Neural cell (in vitro differentiated cells): ENCODE results near the gene GRAMD1B. TPM values are rescaled to one million over a fixed set of nuclear protein-coding genes. Genes with fewer than 3 reads are reported as not detected.

Source experiments
- H2AFZ ChIP-seq: fragments of 200-600, 300-800 bp; sonication (generic), shearing (Covaris generic); 2 replicates; pipeline ENCODE4 v1.6.0; 2014; ENCODE audit warnings: low read depth, mild to moderate bottlenecking, antibody characterized with exemption, low read length, moderate library complexity
- H3F3A ChIP-seq: fragments of 200-600 bp; shearing (Covaris generic); 2 replicates; pipeline ENCODE4 v1.6.1; 2016; ENCODE audit warnings: mild to moderate bottlenecking, moderate library complexity, mixed read lengths, antibody characterized with exemption, low read length; ENCODE audit not compliant: insufficient read depth, poor library complexity, severe bottlenecking
- H3K27ac ChIP-seq: fragments of 200-600, 300-800 bp; sonication (generic), shearing (Covaris generic); 2 replicates; pipeline ENCODE4 v1.5.1; 2014; ENCODE audit warnings: mild to moderate bottlenecking, low read length, moderate library complexity
- H3K27me3 ChIP-seq: fragments of 300-800, 200-600 bp; sonication (generic), shearing (Covaris generic); 2 replicates; pipeline ENCODE4 v1.6.0; 2014; ENCODE audit warnings: mild to moderate bottlenecking, low read depth, low read length, moderate library complexity; ENCODE audit not compliant: insufficient read depth
- H3K36me3 ChIP-seq: fragments of 300-800, 200-600 bp; sonication (generic), shearing (Covaris generic); 2 replicates; pipeline ENCODE4 v1.5.1; 2014; ENCODE audit warnings: mild to moderate bottlenecking, antibody characterized with exemption, low read length, moderate library complexity; ENCODE audit not compliant: insufficient read depth
- H3K4me2 ChIP-seq: fragments of 300-800, 200-600 bp; sonication (generic), shearing (Covaris generic); 2 replicates; pipeline ENCODE4 v1.6.0; 2014; ENCODE audit warnings: mild to moderate bottlenecking, low read length
- H3K4me3 ChIP-seq: fragments of 300-800, 200-600 bp; sonication (generic), shearing (Covaris generic); 2 replicates; pipeline ENCODE4 v1.5.1; 2014; ENCODE audit warnings: mild to moderate bottlenecking, low read length, moderate library complexity
- H3K79me2 ChIP-seq: fragments of 200-600 bp; shearing (Covaris generic); replicated peaks from 2 replicates; pipeline ENCODE4 v1.6.0; 2014; ENCODE audit warnings: mild to moderate bottlenecking, low read length, moderate library complexity; ENCODE audit not compliant: insufficient read depth
- H3K9ac ChIP-seq: fragments of 300-800, 200-600 bp; sonication (generic), shearing (Covaris generic); 2 replicates; pipeline ENCODE4 v1.6.1; 2016; ENCODE audit warnings: mild to moderate bottlenecking, low read length, mixed read lengths
- H3K9me2 ChIP-seq: fragments of 200-600 bp; shearing (Covaris generic); 2 replicates; pipeline ENCODE4 v1.6.1; 2016; ENCODE audit warnings: mild to moderate bottlenecking, low read length, mixed read lengths; ENCODE audit not compliant: insufficient read depth
- H3K9me3 ChIP-seq: fragments of 200-600, 300-800 bp; sonication (generic), shearing (Covaris generic); 2 replicates; pipeline ENCODE4 v1.6.1; 2016; ENCODE audit warnings: mild to moderate bottlenecking, mixed run types, low read length, moderate library complexity, mixed read lengths
- H4K20me1 ChIP-seq: fragments of 200-600 bp; shearing (Covaris generic); 2 replicates; pipeline ENCODE4 v1.6.1; 2016; ENCODE audit warnings: mild to moderate bottlenecking, mixed run types; ENCODE audit not compliant: insufficient read depth
- EP300 ChIP-seq: fragments of 450-650 bp; conservative IDR thresholded peaks from 2 replicates; pipeline ENCODE4 v1.6.1; 2014; ENCODE audit warnings: antibody characterized with exemption, mild to moderate bottlenecking, moderate library complexity; ENCODE audit not compliant: poor library complexity, severe bottlenecking
- EZH2 ChIP-seq: fragments of 200-600, 300-800 bp; shearing (Covaris generic), sonication (generic); IDR thresholded peaks from 2 replicates; pipeline ENCODE4 v1.6.1; 2014; ENCODE audit warnings: antibody characterized with exemption, low read length, borderline replicate concordance, mild to moderate bottlenecking; ENCODE audit not compliant: insufficient read depth, poor library complexity, severe bottlenecking
- MXI1 ChIP-seq: fragments of 450-650 bp; conservative IDR thresholded peaks from 2 replicates; pipeline ENCODE4 v1.6.1; 2014; ENCODE audit warnings: antibody characterized with exemption, mild to moderate bottlenecking; ENCODE audit not compliant: poor library complexity, severe bottlenecking
- POLR2AphosphoS5 ChIP-seq: IDR thresholded peaks from 2 replicates; pipeline ENCODE4 v1.6.1; 2012
- RAD21 ChIP-seq: fragments of 450-650 bp; conservative IDR thresholded peaks from 2 replicates; pipeline ENCODE4 v1.6.1; 2014; ENCODE audit warnings: antibody characterized with exemption, mild to moderate bottlenecking, moderate library complexity
- SMC3 ChIP-seq: fragments of 450-650 bp; conservative IDR thresholded peaks from 2 replicates; pipeline ENCODE4 v1.6.1; 2014; ENCODE audit warnings: antibody characterized with exemption, mild to moderate bottlenecking, moderate library complexity; ENCODE audit not compliant: poor library complexity
- TAF1 ChIP-seq: IDR thresholded peaks from 2 replicates; pipeline ENCODE4 v1.6.1; 2012; ENCODE audit warnings: low read depth
- polyA plus RNA-seq: library from polyadenylated mRNA; depleted of rRNA; stranded (reverse); fragments of >200 nt; gene quantifications from 2 replicates; pipeline ENCODE4 v1.2.3, GENCODE V29; 2014
- TF ChIP-seq, protein P1 (sequence below): fragments of 450-650 bp; IDR thresholded peaks from 2 replicates; pipeline ENCODE4 v1.5.1; 2014; ENCODE audit warnings: antibody characterized with exemption, mild to moderate bottlenecking, moderate library complexity; ENCODE audit not compliant: poor library complexity, severe bottlenecking
- TF ChIP-seq, protein P2 (sequence below): IDR thresholded peaks from 2 replicates; pipeline ENCODE4 v1.6.1; 2012; ENCODE audit warnings: borderline replicate concordance

Gene GRAMD1B
- polyA plus RNA-seq, 1 donor from 2014 or later, result 1.5 TPM

DNA sequence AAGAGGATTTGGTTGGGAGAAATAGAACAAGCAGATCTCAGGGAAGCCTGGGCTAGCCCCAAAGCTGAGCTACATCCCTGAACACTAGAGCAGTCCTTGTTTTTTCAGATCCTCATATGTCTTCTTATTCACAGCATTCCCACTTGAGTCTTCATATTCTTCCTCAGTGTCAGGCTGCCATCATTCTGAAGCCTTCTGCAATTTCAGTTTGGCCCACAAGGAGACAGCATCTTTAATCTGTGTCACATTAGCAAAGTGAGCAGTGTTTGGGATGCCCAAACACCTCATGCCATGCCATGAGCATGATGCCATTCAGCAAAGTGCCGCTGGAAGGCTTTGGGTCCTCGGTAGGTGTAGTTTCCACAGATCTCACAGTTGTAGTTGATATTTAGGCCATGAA lies 167.8 kb downstream of the GRAMD1B start:
- Histone ChIP-seq H3K4me3 (no peak overlapping the region), H3K4me2 (no peak overlapping the region), H3K27me3 (no peaks in the 10 kb centered on the region), H3K9me3 (no peaks in the 10 kb centered on the region), H3K9me2 (no peaks in the 10 kb centered on the region), H3K79me2 (no peaks in the 10 kb centered on the region), H3F3A (no peaks in the 10 kb centered on the region), H3K36me3 (no peaks in the 10 kb centered on the region), H4K20me1 (no peaks in the 10 kb centered on the region), H2AFZ (no peak overlapping the region), H3K27ac (no peak overlapping the region), H3K9ac (no peak overlapping the region)
- TF ChIP-seq EP300 (no peak), POLR2AphosphoS5 (no peak), RAD21 (no peak), MXI1 (no peak), TAF1 (no peak), EZH2 (no peak), SMC3 (no peak)
- TF ChIP-seq, protein P1, sequence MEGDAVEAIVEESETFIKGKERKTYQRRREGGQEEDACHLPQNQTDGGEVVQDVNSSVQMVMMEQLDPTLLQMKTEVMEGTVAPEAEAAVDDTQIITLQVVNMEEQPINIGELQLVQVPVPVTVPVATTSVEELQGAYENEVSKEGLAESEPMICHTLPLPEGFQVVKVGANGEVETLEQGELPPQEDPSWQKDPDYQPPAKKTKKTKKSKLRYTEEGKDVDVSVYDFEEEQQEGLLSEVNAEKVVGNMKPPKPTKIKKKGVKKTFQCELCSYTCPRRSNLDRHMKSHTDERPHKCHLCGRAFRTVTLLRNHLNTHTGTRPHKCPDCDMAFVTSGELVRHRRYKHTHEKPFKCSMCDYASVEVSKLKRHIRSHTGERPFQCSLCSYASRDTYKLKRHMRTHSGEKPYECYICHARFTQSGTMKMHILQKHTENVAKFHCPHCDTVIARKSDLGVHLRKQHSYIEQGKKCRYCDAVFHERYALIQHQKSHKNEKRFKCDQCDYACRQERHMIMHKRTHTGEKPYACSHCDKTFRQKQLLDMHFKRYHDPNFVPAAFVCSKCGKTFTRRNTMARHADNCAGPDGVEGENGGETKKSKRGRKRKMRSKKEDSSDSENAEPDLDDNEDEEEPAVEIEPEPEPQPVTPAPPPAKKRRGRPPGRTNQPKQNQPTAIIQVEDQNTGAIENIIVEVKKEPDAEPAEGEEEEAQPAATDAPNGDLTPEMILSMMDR, result no peak
- TF ChIP-seq, protein P2, sequence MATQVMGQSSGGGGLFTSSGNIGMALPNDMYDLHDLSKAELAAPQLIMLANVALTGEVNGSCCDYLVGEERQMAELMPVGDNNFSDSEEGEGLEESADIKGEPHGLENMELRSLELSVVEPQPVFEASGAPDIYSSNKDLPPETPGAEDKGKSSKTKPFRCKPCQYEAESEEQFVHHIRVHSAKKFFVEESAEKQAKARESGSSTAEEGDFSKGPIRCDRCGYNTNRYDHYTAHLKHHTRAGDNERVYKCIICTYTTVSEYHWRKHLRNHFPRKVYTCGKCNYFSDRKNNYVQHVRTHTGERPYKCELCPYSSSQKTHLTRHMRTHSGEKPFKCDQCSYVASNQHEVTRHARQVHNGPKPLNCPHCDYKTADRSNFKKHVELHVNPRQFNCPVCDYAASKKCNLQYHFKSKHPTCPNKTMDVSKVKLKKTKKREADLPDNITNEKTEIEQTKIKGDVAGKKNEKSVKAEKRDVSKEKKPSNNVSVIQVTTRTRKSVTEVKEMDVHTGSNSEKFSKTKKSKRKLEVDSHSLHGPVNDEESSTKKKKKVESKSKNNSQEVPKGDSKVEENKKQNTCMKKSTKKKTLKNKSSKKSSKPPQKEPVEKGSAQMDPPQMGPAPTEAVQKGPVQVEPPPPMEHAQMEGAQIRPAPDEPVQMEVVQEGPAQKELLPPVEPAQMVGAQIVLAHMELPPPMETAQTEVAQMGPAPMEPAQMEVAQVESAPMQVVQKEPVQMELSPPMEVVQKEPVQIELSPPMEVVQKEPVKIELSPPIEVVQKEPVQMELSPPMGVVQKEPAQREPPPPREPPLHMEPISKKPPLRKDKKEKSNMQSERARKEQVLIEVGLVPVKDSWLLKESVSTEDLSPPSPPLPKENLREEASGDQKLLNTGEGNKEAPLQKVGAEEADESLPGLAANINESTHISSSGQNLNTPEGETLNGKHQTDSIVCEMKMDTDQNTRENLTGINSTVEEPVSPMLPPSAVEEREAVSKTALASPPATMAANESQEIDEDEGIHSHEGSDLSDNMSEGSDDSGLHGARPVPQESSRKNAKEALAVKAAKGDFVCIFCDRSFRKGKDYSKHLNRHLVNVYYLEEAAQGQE, result no peak

DNA sequence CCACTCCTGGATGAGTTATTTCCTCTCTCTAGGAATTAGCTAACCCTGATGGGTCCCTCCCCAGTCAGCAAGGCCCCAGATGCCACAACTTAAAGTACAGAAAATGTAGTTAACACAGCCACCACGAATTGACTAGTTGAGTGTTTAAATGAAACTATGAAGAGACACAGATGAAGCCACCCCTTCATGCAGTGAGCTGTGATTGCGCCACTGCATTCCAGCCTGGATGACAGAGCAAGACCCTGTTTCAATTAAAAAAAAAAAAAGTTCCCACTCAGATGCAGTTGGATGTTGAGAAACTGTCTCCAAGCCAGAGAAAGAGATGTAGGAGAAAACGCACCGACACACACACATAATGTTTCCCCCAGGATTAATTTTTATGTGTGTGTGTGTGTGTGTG lies 171.1 kb downstream of the GRAMD1B start:
- no peaks in the 10 kb centered on the region for H3F3A ChIP-seq
- no peak overlapping the region for H3K9ac ChIP-seq
- no peaks in the 10 kb centered on the region for H3K27me3 ChIP-seq
- no peaks in the 10 kb centered on the region for H4K20me1 ChIP-seq
- no peaks in the 10 kb centered on the region for H3K9me2 ChIP-seq
- H3K9me3 ChIP-seq, result no peaks in the 10 kb centered on the region
- TF ChIP-seq SMC3 (no peak), MXI1 (no peak), POLR2AphosphoS5 (no peak)
- TF ChIP-seq, protein P1, result no peak
- TF ChIP-seq, protein P2, result no peak
- no peaks in the 10 kb centered on the region for H3K36me3 ChIP-seq
- H3K4me2 ChIP-seq, result no peak overlapping the region
- H3K4me3 ChIP-seq, result no peak overlapping the region
- no peaks in the 10 kb centered on the region for H3K79me2 ChIP-seq
- no peak overlapping the region for H2AFZ ChIP-seq
- H3K27ac ChIP-seq, result no peak overlapping the region
